Measurements from ENCODE around the gene CXCR6.

The CXCR6 gene

DNA sequence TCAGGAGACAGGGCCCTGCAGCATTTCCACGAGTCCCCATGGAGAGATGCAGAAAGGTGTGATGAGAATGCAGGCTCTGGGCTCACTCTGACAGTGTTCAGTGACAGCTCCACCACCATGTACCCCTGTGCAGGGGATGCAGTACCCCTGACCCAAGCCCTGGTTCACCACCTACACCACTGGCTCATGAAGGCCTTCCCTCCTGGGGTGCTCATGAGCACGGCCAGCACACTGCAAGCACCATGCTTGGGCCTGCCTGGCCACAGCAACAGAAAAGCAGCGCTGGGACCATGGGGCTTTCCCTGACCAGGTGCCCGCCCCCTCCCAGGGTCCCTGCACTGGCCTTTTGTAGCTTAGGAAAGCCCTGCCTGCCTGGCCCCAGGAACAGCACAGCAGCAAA lies 6.2 kb downstream of the CXCR6 start:
- no peak for DNase-seq

DNA sequence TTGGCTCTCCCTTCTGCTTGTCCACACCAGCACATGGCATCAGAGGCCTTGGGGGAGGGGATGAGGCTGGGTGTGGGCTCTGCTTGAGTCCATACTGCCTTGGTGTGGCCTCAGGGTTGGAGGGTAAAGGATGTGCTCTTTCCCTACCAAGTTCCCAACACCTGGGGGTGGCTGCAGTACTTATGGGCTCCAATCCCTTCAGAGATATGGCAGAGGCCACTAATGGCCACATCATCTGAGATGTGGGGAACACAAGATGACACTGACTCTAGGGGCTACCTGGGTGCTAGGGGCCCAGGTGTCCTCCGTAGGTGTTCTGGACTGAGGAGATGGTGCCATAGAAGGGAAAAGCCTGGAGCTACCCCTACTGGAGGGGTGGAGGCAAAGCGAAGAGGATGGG lies 6.9 kb downstream of the CXCR6 start:
- DNase-seq: no peak

DNA sequence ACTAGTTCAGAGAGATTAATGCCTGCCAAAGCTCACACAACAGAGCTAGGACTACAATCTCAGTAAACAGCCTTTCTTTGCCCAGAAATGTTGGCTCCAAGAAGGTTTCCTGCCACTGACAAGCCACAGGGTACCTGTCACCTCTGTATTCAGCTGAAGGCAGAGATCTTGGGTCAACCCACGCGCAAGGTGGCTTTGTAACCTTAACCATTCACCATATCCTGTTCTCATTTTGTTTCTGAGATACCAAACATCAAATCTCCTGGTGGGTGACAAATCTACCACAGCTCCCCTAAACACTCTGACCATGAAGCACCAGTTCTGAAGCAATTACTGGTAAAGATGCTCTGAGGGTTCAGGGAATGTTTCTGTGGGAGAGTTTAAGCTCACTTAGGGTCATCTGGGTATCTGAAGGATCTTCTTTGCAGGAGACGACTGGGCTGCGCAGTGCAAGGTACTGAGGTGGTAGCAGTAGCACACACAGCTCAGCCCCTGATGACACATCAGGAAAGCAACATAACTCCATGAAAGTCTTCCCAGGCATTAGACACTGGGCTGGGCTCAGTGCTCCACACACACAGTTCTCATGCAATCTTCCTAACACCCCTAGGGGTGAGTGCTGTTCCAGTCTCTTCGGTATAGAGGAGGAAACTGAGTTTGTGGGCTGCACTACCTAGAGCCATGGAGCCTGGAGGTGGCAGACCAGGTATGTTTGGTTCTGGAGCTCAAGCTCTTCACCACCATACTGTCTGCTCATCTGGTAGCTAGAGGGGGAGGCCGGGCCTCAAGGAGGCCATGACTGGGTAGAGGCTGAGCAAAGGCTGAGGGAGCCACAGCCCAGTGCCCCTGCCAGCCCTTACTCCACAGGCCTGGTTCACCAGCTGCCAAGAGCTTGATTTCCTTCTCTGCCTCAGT lies 7.7 kb downstream of the CXCR6 start:
- no peak for DNase-seq

DNA sequence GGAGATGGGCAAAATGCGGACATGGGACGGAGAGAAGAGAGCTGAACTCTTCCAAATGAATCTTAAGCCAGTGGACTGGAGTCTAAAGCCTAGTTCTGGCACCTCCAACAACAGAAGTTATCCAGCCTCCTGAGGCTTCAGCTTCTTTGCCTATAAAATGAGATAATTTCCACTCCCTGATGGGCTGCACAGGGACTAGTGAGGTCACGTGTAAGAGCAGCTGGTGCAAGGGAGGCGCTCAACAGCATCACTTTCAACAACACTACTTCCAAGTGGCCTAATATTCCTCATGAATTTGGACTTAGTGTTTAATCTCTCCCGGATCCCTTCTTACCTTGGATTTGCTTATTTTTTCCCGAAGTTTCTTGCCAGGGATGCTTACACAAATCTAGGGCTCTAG lies 8.7 kb downstream of the CXCR6 start:
- DNase-seq: no peak

DNA sequence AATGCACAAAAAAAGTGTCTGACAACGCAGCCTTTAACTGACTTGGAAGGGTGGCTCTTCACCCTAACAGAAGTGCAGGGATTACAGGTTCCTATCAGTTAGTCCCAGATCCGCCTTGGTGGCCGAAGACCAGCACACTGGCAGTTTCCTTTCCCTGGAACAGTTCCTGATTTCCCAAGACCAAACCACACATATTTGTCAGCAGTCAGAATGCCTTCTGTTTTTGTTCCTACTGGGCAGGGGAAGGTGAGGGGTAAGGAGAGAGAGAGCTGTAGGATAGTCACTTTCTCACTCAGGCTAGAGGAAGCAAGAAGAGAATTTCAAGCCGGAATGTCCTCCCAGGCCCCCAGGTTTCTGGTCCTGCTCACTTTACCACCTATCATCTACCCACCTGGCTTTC lies 9.2 kb downstream of the CXCR6 start:
- DNase-seq: no peak

DNA sequence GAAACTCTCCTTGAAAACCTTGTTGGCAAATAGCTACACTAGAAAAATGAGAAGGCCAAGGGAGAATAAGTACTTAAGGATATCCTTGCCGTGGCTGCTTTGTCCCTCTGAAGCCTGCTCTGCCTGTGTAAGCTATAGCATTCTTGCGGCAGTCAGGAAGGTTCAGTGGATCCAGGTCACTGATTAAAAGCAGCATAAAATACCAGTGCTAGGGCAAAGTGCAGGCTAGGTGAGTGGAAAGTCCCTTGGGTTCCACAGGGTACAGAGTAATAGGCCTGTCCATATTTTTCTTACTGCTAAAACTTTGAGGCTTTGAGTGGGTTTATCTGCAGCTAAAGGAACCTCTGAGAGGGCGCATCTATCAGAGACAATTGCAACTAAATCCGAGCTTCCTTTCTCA lies 10.3 kb downstream of the CXCR6 start:
- DNase-seq: no peak

DNA sequence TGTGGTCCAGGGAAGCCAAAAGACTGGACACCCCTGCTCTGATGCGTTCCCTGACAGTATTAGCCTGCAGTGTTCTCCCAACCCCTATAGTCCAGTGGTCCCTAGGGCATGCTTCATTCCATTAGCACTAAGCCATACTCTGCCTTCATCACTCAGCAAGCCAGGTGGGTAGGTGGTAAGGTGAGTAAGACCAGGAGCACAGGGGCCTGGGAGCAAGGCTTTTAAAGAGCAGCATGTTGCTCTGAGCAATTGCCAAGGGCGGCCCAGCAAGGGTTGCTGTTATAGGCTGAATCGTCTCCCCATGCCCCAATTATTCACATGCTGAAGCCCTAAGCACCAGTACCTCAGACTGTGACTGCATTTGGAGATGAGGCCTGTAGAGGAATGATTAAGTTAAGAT lies 11.0 kb downstream of the CXCR6 start:
- DNase-seq: no peak

DNA sequence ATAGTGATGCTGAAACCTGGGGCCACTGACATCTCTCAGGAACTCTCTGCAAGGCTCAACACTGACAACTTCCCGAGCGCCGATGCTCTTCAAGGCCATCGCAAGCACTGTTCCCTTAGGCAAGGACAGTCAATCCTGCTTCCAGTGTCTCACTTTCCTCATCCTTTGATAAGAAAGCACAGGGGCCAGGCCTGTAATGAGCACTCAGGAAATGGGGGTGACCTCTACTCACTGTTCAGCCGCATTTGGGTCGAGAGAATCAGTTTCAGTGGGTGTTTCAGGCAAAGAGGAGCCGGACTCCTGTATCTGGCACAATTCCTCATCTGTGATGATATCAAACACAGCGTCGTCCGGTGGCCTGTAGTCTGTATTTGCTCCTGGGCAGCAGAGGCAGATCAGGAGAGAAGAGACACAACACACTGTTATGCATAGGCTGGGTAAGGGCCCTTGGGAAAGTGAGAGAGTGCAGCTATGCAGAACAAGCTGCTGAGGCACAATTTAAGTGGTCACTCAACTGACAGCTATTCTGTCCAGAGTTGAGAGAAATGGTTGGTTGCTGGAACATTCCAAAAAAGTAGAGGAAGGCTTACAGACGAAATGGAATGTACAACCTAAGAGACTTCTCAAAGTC lies 11.9 kb downstream of the CXCR6 start:
- no peak for DNase-seq

DNA sequence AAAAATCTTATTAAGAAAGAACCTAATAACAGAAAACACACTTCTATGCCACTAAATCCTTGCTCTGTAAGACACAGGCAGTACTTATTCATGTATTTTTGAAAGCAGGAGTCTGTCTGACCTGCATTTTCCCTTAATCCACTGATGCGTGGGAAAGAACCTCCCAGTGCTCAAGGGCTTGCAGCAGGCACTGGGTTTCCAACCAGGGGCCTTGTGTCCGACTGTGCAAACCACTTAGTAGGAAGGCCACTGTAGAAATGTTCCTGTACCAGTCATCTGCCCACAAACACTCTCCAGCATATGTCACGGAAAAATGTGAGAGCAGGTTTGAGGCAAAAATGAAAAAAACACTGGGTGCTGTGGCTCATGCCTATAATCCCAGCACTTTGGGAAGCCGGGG lies 12.4 kb downstream of the CXCR6 start:
- no peak for DNase-seq

DNA sequence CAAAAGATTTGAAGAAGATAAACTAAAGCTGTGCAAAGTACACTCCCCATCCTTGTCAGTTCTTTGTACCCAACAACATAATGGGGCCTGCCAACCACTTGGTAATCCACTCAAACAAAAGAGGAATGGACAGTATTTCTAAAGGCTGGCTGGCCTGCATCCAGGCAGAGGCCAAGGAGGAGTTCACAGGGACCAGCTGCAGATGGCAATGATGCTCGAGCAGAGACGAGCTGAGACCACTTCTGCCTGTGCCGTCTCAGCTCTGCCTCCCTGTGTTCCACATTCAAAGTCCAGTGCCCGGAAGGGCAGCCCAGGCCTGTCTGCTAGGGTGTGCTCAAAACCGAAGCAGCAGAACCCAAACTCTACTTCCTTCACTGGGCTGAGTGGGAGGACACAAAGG lies 14.3 kb downstream of the CXCR6 start:
- DNase-seq: no peak

DNA sequence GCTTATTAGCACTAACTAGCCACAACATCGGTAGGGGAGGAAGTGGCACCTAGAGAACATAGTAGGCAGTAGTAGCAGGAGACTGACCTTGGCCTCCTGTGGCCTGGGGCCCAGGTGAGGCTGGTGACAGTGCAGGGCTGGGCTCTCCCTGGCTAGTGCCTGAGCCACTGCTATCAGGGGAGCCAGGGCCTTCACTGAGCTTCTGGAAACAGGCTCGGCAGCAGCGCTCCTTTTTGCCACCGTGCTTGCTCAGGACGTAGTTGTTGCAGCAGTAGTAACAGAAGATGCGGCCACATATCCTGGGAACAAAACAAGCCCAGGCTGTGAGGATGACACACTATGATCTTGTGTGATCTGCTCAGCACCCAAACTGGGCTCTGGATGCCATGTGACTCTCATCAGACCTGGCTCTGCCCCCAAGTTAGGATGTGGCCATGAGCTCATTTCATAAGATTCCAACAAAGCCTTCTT lies 15.1 kb downstream of the CXCR6 start:
- DNase-seq: no peak

DNA sequence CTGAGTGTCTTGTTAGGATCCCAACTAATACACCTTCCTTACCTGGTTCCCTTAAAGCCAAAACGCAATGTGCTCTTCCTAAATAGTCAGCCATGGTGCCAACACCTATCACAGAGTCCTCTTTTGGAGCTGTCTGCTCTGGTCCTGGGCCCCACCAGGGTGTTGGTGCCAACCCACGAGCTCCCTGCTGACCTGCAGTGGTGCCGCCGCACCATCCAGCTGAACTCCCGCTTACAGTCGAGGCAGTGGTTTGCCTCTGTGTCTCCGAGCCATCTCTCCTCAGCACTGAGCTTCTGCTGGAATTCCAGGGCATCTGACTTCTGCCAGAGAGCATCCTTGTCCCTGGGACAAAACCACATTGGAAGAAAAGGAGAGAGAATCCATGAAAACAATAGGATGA lies 15.9 kb downstream of the CXCR6 start:
- DNase-seq: no peak

DNA sequence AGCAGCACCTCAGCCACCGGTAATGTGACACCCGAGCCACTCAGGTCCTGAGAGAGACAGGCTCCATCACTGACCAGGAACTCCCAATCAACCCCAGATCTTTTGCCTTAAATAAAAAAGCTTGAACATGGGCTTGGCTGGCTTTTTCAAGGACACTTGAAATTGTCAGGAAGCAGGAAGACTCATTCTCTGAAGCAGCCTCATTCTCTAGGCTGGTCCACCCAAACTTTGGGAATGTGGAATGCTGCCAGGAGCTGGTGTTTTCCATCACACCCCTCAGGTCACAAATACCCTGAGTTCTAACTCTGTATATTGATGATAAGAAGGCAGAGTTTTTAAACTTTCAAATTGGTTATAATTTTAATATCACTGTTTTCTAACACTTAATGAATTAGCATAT lies 17.0 kb downstream of the CXCR6 start:
- no peak for DNase-seq

DNA sequence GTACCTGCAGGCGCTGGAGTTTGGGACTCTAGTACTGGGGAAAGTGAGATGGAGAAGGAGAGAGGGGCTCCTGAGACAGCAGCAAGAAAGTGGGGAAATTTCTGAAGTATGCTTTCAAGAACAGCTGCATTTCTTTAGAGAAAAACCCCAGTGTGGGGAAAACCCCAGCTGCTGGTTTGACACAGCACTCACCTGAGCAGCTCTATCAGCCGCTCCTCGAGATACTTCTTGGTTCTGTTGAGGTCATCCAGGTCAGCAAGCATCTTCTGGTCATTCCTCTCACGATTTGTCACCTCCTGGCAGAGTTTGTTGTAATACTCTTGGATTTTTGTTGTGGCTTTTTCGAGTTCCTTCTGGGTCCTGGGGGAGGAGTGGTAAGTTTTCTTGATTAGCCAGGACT lies 18.8 kb downstream of the CXCR6 start:
- DNase-seq: no peak

DNA sequence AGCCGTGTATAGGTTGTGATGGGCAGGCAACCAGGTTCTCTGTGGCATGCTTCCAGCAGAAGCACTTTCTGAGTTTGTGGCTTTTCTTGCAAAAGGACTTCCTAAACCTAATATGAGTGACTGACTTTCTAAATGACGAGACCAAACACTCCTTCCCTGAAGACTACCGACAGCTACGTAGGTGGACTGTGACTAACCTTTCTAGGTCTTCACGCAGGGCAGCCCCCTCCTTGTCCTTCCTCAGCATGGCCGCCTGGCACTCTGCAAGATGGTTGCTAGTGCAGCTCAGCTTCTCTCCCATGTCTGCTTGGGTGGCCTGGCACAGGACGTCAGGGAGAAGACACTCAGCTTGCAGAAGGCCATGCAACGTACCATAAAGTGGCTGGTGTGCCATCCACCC lies 20.9 kb downstream of the CXCR6 start:
- DNase-seq: no peak

DNA sequence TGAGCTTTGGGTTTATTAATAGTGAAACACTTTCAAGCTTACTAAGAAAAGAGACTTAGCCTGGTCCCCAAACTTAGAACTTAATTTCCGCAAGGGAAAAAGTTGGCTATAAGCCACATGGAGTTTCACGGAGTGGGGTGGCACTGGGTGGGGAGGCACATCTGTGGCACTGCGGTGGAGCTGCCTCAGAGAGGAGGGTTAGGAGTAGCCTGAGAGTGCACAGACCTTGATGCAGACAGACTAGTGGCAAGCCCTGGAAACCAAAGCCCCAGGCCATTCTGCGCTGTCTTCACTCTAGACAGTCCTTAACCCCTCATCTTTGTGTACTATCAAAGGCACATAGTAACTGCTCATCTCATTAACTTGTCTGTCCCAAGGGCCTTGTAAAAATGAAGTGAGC lies 22.0 kb downstream of the CXCR6 start:
- no peak for DNase-seq

DNA sequence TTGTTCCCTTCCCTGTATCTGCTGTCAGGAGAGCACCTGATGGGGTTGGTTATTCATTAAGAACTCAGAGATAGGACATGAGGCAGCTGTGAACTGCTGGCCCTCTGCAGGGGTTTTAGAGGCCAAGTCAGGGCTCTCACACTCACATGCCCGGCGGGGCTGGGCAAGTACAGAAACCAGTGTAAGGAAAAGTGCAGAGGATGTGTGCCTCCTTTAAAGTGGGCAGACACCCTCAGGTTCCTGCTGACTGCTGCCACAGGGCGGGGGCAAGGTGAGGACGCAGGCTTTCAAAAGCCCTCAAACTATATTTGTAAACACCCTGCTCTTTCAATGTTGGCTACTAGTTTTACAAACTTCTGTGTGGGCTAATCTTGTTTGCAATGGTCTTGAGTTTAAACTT lies 22.4 kb downstream of the CXCR6 start:
- DNase-seq: no peak

DNA sequence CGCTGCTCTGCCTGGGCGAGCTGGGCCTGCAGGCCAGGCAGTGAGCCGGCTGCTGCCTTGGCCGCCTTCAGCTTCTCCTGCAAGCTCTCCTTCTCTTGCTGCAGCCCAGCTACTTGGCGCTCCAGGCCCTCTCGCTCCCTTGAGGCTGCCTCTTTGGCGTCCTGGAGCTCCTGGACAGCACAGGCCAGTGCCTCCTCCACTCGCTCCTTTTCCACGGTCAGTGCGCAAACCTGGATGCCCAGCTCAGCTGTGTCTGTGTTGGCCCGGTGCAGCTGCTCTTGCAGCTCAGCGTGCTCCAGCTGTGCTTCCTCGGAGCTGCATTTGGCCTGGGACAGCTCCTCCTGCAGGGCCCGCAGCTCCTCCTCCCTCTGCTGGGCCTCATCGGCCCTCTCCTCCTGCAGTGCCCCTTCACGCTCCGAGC lies 23.1 kb downstream of the CXCR6 start:
- no peak for DNase-seq

DNA sequence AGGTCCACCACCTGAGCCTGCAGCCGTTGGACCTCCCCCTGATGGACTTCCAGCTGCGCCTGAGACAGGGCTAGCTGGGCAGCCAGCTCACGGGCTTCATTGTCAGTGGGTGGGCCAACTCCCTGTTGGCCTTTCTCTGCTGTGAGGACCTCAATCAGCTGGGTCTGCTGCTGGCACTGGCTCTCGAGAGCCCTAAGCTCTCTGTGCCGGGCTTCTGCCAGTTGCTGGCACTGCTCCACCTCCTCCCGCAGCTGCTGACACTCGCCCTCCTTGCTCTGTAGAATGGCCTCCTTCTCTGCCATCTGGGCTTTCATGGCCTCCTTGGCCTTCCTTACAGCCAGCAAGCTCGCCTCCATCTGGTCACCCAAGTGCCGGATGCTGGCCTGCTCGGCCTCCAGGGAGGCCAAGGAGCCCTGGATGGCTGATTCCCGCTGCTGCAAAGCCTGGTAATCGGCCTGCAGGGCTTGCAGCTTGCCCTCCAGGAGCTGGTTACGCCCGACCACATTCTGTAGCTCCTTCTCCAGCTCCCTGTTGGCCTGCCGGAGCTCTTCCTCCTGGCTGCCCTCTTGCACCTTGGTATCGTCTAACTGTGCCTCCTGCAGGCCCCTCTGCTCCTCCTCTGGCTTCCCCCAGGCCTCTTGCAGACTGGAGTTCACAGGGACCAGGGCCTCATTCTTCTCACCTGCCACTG lies 23.8 kb downstream of the CXCR6 start:
- no peak for DNase-seq

DNA sequence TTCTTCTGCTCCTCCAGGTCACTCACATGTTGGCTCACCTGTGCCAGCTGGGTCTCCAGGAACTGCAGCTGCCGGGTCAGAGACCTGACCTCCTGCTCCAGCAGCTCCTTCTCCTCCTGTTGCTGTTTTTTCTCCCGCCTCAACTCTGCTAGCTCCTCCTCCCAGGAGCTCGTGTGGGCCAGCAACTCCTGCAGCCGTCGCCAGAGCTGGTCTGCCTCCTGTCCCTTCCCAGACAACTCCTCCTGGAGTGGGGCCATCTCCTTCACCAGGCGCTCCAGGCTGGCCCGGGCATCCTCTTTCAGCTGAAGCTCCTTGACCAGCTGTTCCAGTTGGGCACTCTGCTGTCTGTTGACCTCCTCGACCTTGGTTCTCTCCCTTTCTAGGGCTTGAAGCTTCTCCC lies 24.5 kb downstream of the CXCR6 start:
- no peak for DNase-seq

DNA sequence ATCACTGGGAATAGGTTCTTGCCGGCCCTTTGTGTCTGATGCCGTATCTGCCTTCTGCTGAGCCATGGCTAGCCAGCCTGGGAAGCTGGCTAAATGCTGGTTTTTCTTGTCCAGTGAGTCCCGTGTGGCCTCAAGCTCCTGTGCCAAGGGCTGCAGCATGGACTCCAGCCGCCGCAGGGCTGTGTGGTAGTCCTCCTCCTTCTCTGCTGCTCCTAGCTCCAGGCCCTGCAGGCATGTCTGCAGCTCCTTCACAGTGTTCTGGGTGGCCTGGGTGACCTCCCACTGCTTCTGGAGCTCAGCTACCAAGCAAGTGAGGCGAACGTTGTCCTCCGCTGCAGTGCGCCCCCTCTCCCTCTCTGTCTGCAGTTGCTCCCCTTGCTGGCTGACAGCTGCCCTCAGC lies 24.9 kb downstream of the CXCR6 start:
- no peak for DNase-seq

DNA sequence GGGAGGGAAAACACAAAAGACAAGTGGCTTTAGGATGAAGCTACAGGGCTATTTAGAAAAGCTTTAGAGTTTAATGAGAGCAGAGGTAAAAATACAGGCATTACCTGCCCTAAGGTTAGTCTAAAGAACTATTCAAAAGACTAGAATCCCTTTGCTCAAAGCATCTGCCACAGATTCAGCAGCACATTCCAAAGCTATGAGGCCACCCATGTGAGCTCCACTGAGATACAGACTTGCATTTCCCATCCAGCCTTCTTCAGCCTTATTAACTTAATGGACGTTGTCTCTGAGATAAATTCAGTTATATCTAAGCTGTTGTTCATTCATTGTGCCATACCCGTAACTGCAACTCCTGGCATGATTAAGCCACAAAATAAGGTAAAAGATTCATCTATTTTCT lies 25.4 kb downstream of the CXCR6 start:
- DNase-seq: no peak

DNA sequence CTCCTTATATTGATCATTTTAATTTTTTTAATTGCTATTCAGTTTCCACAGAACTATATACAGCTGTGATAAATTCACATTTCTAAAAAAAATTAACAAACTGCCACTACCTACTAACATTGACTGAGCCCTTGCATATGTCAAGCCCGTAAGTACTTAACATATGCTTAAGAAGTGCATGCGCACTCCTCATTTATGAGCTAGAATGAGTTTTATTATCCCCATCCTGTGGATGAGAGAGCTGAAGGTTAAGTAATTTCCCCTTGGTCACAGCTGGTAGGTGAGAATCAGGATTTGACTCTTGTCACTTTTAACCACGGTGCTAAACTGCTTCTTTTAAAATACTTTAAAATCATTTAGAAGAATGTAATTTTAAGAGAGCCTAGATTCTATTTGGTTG lies 25.9 kb downstream of the CXCR6 start:
- no peak for DNase-seq

DNA sequence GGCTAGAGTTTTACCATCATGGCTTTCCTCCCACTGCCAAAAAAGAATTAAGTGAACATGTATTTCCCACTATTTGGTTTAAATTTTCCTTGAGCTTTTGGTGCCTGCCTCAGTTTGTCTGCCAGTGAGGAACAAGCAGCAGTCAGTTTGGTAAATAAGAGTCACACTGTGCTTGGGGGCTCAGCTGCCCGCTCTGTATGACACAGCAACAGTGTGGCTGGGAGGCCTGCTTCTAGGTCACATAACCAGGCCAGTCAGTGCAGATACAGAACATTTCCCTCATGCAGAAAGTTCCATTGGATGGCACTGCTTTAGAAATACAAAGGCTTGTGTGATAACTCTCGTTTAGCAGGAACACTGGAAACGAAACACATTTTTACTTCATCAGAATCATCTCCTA lies 26.7 kb downstream of the CXCR6 start:
- DNase-seq: no peak
